ENCODE measurements around the gene PMM2.

The PMM2 gene

DNA sequence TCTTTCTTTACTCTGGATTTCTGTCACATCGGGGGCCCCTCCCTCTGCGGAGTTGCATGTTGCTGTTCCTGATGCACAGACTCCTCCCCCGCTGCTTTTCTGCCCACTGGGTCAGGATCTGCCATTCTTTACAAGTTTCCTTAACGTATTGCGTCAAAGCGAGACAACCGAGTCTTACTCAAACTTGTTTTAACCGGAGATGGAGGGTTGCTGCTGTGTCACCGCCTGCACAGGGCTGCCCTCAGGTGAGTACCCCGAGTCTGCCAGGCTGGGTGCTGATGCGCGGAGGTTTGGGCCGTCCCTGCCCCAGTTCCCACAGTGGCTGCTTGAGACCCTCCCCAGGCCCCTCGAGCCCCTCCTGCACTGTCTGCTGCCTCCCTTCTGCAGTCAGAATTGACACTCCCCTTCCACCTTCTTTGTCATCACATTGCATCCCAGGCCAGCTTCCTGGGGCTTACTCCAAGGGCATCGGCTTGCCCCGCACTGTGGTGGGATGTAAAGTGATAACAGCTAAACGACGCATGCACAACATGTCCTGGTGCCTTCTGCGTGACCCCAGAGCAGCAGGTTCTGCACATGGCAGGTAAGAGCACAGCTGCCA is 51.9 kb downstream of the PMM2 start:
- H3K4me3 ChIP-seq (ENCODE audit: control insufficient read depth, low read depth, low read length), result no peak overlapping the region
- TF ChIP-seq, protein P1, sequence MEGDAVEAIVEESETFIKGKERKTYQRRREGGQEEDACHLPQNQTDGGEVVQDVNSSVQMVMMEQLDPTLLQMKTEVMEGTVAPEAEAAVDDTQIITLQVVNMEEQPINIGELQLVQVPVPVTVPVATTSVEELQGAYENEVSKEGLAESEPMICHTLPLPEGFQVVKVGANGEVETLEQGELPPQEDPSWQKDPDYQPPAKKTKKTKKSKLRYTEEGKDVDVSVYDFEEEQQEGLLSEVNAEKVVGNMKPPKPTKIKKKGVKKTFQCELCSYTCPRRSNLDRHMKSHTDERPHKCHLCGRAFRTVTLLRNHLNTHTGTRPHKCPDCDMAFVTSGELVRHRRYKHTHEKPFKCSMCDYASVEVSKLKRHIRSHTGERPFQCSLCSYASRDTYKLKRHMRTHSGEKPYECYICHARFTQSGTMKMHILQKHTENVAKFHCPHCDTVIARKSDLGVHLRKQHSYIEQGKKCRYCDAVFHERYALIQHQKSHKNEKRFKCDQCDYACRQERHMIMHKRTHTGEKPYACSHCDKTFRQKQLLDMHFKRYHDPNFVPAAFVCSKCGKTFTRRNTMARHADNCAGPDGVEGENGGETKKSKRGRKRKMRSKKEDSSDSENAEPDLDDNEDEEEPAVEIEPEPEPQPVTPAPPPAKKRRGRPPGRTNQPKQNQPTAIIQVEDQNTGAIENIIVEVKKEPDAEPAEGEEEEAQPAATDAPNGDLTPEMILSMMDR (IDR thresholded peaks at IDR 0.05; ENCODE audit: control insufficient read depth, insufficient read depth, low read depth, low read length, missing control alignments), result no peak
- DNase-seq (ENCODE audit: low read depth), result no peak

- no peak for DNase-seq (ENCODE audit: low read depth)
- TF ChIP-seq, protein P1 (IDR thresholded peaks at IDR 0.05; ENCODE audit: control insufficient read depth, insufficient read depth, low read depth, low read length, missing control alignments), result no peak
- H3K4me3 ChIP-seq (ENCODE audit: control insufficient read depth, low read depth, low read length), result no peak overlapping the region
Observed at GRCh38 chr16:8850279-8850885, 52.7 kb downstream of the PMM2 start.

- TF ChIP-seq, protein P1 (IDR thresholded peaks at IDR 0.05; ENCODE audit: control insufficient read depth, insufficient read depth, low read depth, low read length, missing control alignments), result no peak
- H3K4me3 ChIP-seq (ENCODE audit: control insufficient read depth, low read depth, low read length), result no peak overlapping the region
- DNase-seq (ENCODE audit: low read depth), result no peak
Observed at GRCh38 chr16:8851761-8852403, 54.2 kb downstream of the PMM2 start.

GRCh38 chr16:8852534-8852933 is 54.9 kb downstream of the PMM2 start:
- no peak for DNase-seq (ENCODE audit: low read depth)
- TF ChIP-seq, protein P1 (IDR thresholded peaks at IDR 0.05; ENCODE audit: control insufficient read depth, insufficient read depth, low read depth, low read length, missing control alignments), result no peak
- no peak overlapping the region for H3K4me3 ChIP-seq (ENCODE audit: control insufficient read depth, low read depth, low read length)

DNA sequence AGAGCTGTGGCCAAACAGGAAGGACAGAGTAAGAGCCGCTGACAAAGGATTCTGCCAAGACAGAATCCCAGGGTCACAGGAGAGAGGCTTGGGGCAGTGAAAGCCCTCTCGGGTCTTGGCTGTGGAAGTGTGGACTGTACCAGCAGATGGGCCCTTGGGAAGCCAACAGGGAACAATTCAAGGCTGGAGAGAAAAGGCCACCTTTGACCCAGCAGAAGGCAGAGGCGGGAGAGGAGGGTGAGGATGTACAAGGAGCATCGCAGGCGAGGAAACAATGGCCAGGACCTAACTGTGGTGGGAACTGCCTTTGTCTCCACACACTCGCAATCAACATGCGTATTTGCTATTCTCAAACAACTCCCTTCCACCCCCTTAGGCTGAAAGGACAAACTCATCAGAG is 55.5 kb downstream of the PMM2 start:
- TF ChIP-seq, protein P1 (IDR thresholded peaks at IDR 0.05; ENCODE audit: control insufficient read depth, insufficient read depth, low read depth, low read length, missing control alignments), result no peak
- no peak overlapping the region for H3K4me3 ChIP-seq (ENCODE audit: control insufficient read depth, low read depth, low read length)
- no peak for DNase-seq (ENCODE audit: low read depth)

DNA sequence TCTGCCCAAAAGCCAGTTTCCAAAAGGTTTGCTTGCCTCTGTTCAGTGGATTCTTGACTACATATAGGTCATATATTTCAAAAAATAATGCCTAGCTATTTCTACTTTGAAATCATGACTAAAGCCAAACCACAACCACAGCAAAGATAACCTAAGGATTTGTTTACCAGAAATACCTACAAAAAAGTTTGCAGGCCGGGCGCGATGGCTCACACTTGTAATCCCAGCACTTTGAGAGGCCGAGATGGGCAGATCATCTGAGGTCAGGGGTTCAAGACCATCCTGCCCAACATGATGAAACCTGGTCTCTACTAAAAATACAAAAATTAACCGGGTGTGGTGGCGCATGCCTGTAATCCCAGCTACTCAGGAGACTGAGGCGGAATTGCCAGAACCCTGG is 56.0 kb downstream of the PMM2 start:
- no peak for DNase-seq (ENCODE audit: low read depth)
- TF ChIP-seq, protein P1 (IDR thresholded peaks at IDR 0.05; ENCODE audit: control insufficient read depth, insufficient read depth, low read depth, low read length, missing control alignments), result no peak

More for the DNA sequence above, 56.0 kb downstream of the PMM2 start:
- no peak overlapping the region for H3K4me3 ChIP-seq (ENCODE audit: control insufficient read depth, low read depth, low read length)
